ENCODE data around the gene ZWILCH. TPM values are rescaled to one million over a fixed set of nuclear protein-coding genes. Genes with fewer than 3 reads are reported as not detected.

The ZWILCH gene
- total and polyA plus RNA-seq, 2 experiments from 2014 or later: 51.0 to 64.1 TPM

- TF ChIP-seq POLR2AphosphoS5 (IDR thresholded peaks at IDR 0.05; ENCODE audit: low read depth): no peak
These were observed 19.7 kb downstream of the ZWILCH start (continued) for GRCh38 chr15:66524838-66525237.

DNA sequence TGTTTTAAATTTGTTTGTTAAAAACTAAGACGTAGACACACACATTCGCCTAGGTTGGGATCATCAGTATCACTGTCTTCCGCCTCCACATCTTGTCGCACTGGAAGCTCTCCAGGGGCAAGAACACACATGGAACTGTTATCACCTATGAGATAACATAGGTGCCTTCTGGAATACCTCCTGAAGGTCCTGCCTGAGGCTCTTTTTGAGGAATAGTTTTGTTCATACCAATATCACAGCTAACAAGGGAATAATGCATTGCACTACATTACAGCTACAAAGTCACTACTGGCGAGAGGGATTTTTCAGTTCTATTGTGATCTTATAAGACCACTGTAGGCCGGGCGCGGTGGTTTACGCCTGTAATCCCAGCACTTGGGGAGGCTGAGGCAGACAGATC lies 29.9 kb downstream of the ZWILCH start:
- H3K27ac Mint-ChIP-seq: no peak overlapping the region
- peaks cover 4% of the 10 kb centered on the region; the same call in 1 of the 2 replicates for H4K20me1 ChIP-seq (replicated peaks; ENCODE audit: insufficient read depth)
- H3K4me2 ChIP-seq: no peak overlapping the region
- ATAC-seq (no peak), DNase-seq (ENCODE audit: low spot score) (no peak)
- H3K27me3 ChIP-seq (ENCODE audit: insufficient read depth): no peaks in the 10 kb centered on the region
- peaks cover 44% of the 10 kb centered on the region for H3K36me3 ChIP-seq (ENCODE audit: insufficient read depth)
- H3K27me3 Mint-ChIP-seq (ENCODE audit: insufficient read depth, low read depth, poor library complexity): no peaks in the 10 kb centered on the region
- H3K9me2 ChIP-seq (ENCODE audit: insufficient read depth): no peaks in the 10 kb centered on the region
- H3K79me2 ChIP-seq (replicated peaks; ENCODE audit: insufficient read depth): no peaks in the 10 kb centered on the region
- no peaks in the 10 kb centered on the region for H3K9me3 Mint-ChIP-seq
- TF ChIP-seq REST (IDR thresholded peaks at IDR 0.05; ENCODE audit: unreplicated experiment) (no peak), EZH2phosphoT487 (IDR thresholded peaks at IDR 0.05; ENCODE audit: unreplicated experiment) (no peak), ZNF462 (CRISPR knock-in tag; IDR thresholded peaks at IDR 0.05) (no peak), ETS1 (IDR thresholded peaks at IDR 0.05) (no peak)
- H3K4me3 ChIP-seq: no peak overlapping the region
- H3K4me1 Mint-ChIP-seq: no peaks in the 10 kb centered on the region
- 0 out of 2 replicates have a peak, but pooled peaks cover 2% of the 10 kb centered on the region for H3F3A ChIP-seq (replicated peaks; ENCODE audit: low read depth)
- peaks cover 39% of the 10 kb centered on the region for H3K36me3 Mint-ChIP-seq (ENCODE audit: low read depth)
- no peaks in the 10 kb centered on the region for H3K4me1 ChIP-seq (ENCODE audit: insufficient read depth)
- H3K27ac ChIP-seq (ENCODE audit: low read depth): no peak overlapping the region
- no peak overlapping the region for H2AFZ ChIP-seq
- H3K4me3 Mint-ChIP-seq: no peak overlapping the region

Measured in GM23338 (cell line).